H1 (cell line): ENCODE results near the gene LEKR1. TPM values are rescaled to one million over a fixed set of nuclear protein-coding genes. Genes with fewer than 3 reads are reported as not detected.

Experiments used
- CTCF ChIA-PET: fragments of 300-600 bp; sonication (Branson Sonifier 250); formaldehyde crosslinking; loops from one replicate; lab custom pipeline; 2021; ENCODE audit not compliant: partially characterized antibody; lab: Charles Lee
- POLR2A ChIA-PET: fragments of 300-600 bp; sonication (Branson Sonifier 250); formaldehyde crosslinking; loops from one replicate; lab custom pipeline; 2021; ENCODE audit warnings: inconsistent platforms; ENCODE audit not compliant: partially characterized antibody; lab: Charles Lee
- DNase-seq, 2 experiments: peaks; one replicate each; pipeline versions ENCODE4 v3.0.0 to v3.0.0-alpha.2; 2010 to 2022; ENCODE audit warnings: low spot score in 2 of 2, low read depth in 1 of 2, mixed read lengths in 1 of 2
- FAIRE-seq: peaks from 2 replicates; lab custom pipeline; 2011; peaks lifted over from hg19 to GRCh38; lab: Jason Lieb, UNC
- H2AFZ ChIP-seq: 2 replicates; pipeline ENCODE4 v1.8.1; 2012; ENCODE audit warnings: low read length, inconsistent platforms
- H2AK5ac ChIP-seq: 2 replicates; pipeline ENCODE4 v1.6.1; 2013; ENCODE audit warnings: low read depth, low read length
- H2BK120ac ChIP-seq: replicated peaks from 2 replicates; pipeline ENCODE3; 2013; ENCODE audit warnings: low read depth, low read length, inconsistent platforms
- H2BK12ac ChIP-seq: 2 replicates; pipeline ENCODE4 v1.6.1; 2013; ENCODE audit warnings: low read depth, low read length
- H2BK15ac ChIP-seq: 2 replicates; pipeline ENCODE4 v1.6.1; 2013; ENCODE audit warnings: low read length
- H2BK20ac ChIP-seq: 2 replicates; pipeline ENCODE4 v1.6.1; 2013; ENCODE audit warnings: low read length
- H2BK5ac ChIP-seq: 2 replicates; pipeline ENCODE4 v1.6.1; 2013; ENCODE audit warnings: low read depth, low read length
- H3K14ac ChIP-seq: 2 replicates; pipeline ENCODE4 v1.6.1; 2013; ENCODE audit warnings: inconsistent platforms; ENCODE audit not compliant: insufficient read length
- H3K18ac ChIP-seq: 2 replicates; pipeline ENCODE4 v1.6.1; 2013; ENCODE audit warnings: low read length; ENCODE audit errors: extremely low read depth
- H3K23ac ChIP-seq: 2 replicates; pipeline ENCODE4 v1.6.1; 2013; ENCODE audit warnings: inconsistent platforms; ENCODE audit not compliant: insufficient read length
- H3K23me2 ChIP-seq: 2 replicates; pipeline ENCODE4 v1.6.1; 2013; ENCODE audit warnings: low read depth, low read length
- H3K27ac ChIP-seq: 2 replicates; pipeline ENCODE4 v1.6.1; 2011; ENCODE audit warnings: low read depth, low read length, inconsistent platforms
- H3K27me3 ChIP-seq, 4 experiments: replicated peaks in 1 of 4; 1 replicate in 1 of 4; 2 replicates in 3 of 4; pipeline versions ENCODE4 v1.6.1 to v1.8.1; 2011 to 2013; ENCODE audit warnings: low read length in 3 of 4, mild to moderate bottlenecking in 3 of 4, inconsistent platforms in 2 of 4, mixed read lengths in 2 of 4, moderate library complexity in 1 of 4; ENCODE audit not compliant: control insufficient read depth in 3 of 4, insufficient read depth in 3 of 4; ENCODE audit errors: extremely low read depth in 1 of 4
- H3K36me3 ChIP-seq, 4 experiments: 2 replicates each; pipeline versions ENCODE4 v1.6.1 to v1.8.1; 2011 to 2013; ENCODE audit warnings: mild to moderate bottlenecking in 4 of 4, low read length in 3 of 4, moderate library complexity in 2 of 4, control low read depth in 1 of 4, inconsistent platforms in 1 of 4; ENCODE audit not compliant: insufficient read depth in 4 of 4, control insufficient read depth in 2 of 4
- H3K4ac ChIP-seq: replicated peaks from 2 replicates; pipeline ENCODE3; 2013; ENCODE audit warnings: low read length, low read depth, mixed read lengths, inconsistent platforms; ENCODE audit not compliant: insufficient read length
- H3K4me1 ChIP-seq, 4 experiments: replicated peaks in 1 of 4; 1 replicate in 1 of 4; 2 replicates in 3 of 4; pipeline versions ENCODE4 v1.6.1 to v1.8.1; 2011 to 2013; ENCODE audit warnings: low read length in 3 of 4, inconsistent platforms in 2 of 4, mixed read lengths in 1 of 4; ENCODE audit not compliant: insufficient read depth in 4 of 4, control insufficient read depth in 3 of 4
- H3K4me2 ChIP-seq, 2 experiments: 2 replicates each; pipeline versions ENCODE4 v1.6.1 to v1.8.1; 2011 to 2013; ENCODE audit warnings: low read depth in 2 of 2, low read length in 2 of 2, control low read depth in 1 of 2, inconsistent platforms in 1 of 2, mild to moderate bottlenecking in 1 of 2; ENCODE audit not compliant: insufficient read depth in 1 of 2
- H3K4me3 ChIP-seq, 4 experiments: fragments of 200-600, 300-600 bp in 1 of 4; sonication (generic), shearing (Covaris generic), sonication (Bioruptor Twin) in 1 of 4; 2 replicates each; pipeline versions ENCODE4 v1.5.1 to v1.8.1; 2011 to 2016; ENCODE audit warnings: low read length in 4 of 4, low read depth in 3 of 4, control low read depth in 2 of 4, inconsistent platforms in 2 of 4, mild to moderate bottlenecking in 2 of 4, mixed read lengths in 1 of 4, moderate library complexity in 1 of 4; ENCODE audit not compliant: insufficient read depth in 2 of 4; ENCODE audit errors: extremely low read depth in 1 of 4
- H3K56ac ChIP-seq: replicated peaks from 2 replicates; pipeline ENCODE3; 2013; ENCODE audit warnings: low read depth, mild to moderate bottlenecking, mixed read lengths, low read length, inconsistent platforms; ENCODE audit not compliant: insufficient read length
- H3K79me1 ChIP-seq: 2 replicates; pipeline ENCODE4 v1.6.1; 2013; ENCODE audit warnings: low read depth, low read length, control low read depth
- H3K79me2 ChIP-seq, 2 experiments: 2 replicates each; pipeline versions ENCODE4 v1.6.1 to v1.8.1; 2012 to 2013; ENCODE audit warnings: low read length in 2 of 2, mild to moderate bottlenecking in 2 of 2, inconsistent platforms in 1 of 2; ENCODE audit not compliant: insufficient read depth in 2 of 2, control insufficient read depth in 1 of 2
- H3K9ac ChIP-seq, 4 experiments: replicated peaks in 1 of 4; 1 replicate in 1 of 4; 2 replicates in 3 of 4; pipeline versions ENCODE4 v1.6.1 to v1.8.1; 2011 to 2013; ENCODE audit warnings: low read depth in 3 of 4, low read length in 3 of 4, control low read depth in 2 of 4, mild to moderate bottlenecking in 2 of 4, moderate library complexity in 2 of 4, inconsistent platforms in 1 of 4; ENCODE audit errors: extremely low read depth in 1 of 4
- H3K9me3 ChIP-seq, 2 experiments: 2 replicates each; pipeline versions ENCODE4 v1.6.1 to v1.8.1; 2012 to 2013; ENCODE audit warnings: mild to moderate bottlenecking in 2 of 2, moderate library complexity in 2 of 2, control low read depth in 1 of 2, inconsistent platforms in 1 of 2, low read depth in 1 of 2, low read length in 1 of 2, mixed read lengths in 1 of 2; ENCODE audit not compliant: insufficient read depth in 2 of 2
- H4K20me1 ChIP-seq, 2 experiments: replicated peaks in 1 of 2; 2 replicates each; pipeline versions ENCODE3 to v1.8.1; 2011 to 2013; ENCODE audit warnings: inconsistent platforms in 2 of 2, low read length in 2 of 2, mild to moderate bottlenecking in 1 of 2; ENCODE audit not compliant: insufficient read depth in 2 of 2, control insufficient read depth in 1 of 2
- H4K5ac ChIP-seq: 2 replicates; pipeline ENCODE4 v1.6.1; 2013; ENCODE audit warnings: low read length, low read depth, mixed read lengths, inconsistent platforms; ENCODE audit not compliant: insufficient read length
- H4K8ac ChIP-seq: 2 replicates; pipeline ENCODE4 v1.8.0; 2013; ENCODE audit warnings: mild to moderate bottlenecking, moderate library complexity, low read length, inconsistent platforms; ENCODE audit not compliant: insufficient read depth; ENCODE audit errors: extremely low read depth
- H4K91ac ChIP-seq: replicated peaks from 2 replicates; pipeline ENCODE3; 2013; ENCODE audit warnings: low read length, mixed read lengths, inconsistent platforms; ENCODE audit not compliant: insufficient read length
- BCL11A ChIP-seq, 2 experiments: IDR thresholded peaks; one replicate each; pipeline ENCODE4 v1.6.1; 2011; ENCODE audit warnings: low read depth in 2 of 2, low read length in 2 of 2, mild to moderate bottlenecking in 2 of 2
- KDM4A ChIP-seq: IDR thresholded peaks from one replicate; pipeline ENCODE4 v1.7.1; 2012; ENCODE audit warnings: low read depth, mild to moderate bottlenecking, moderate library complexity, low read length, inconsistent platforms; ENCODE audit not compliant: severe bottlenecking
- MAX ChIP-seq: IDR thresholded peaks from 2 replicates; pipeline ENCODE4 v1.6.1; 2012; ENCODE audit warnings: inconsistent platforms
- NANOG ChIP-seq: IDR thresholded peaks from 2 replicates; pipeline ENCODE4 v1.6.1; 2011; ENCODE audit warnings: low read length, low read depth, mild to moderate bottlenecking, inconsistent platforms; ENCODE audit not compliant: insufficient read depth, poor library complexity, severe bottlenecking
- POLR2A ChIP-seq, 2 experiments: IDR thresholded peaks; 1 replicate in 1 of 2; 2 replicates in 1 of 2; pipeline ENCODE4 v1.6.1; 2011; ENCODE audit warnings: low read depth in 2 of 2, low read length in 2 of 2, mild to moderate bottlenecking in 2 of 2; ENCODE audit errors: control extremely low read depth in 1 of 2
- RXRA ChIP-seq: IDR thresholded peaks from 2 replicates; pipeline ENCODE4 v1.6.1; 2011; ENCODE audit warnings: low read depth, mild to moderate bottlenecking, low read length, moderate library complexity; ENCODE audit not compliant: insufficient read depth
- SP4 ChIP-seq: IDR thresholded peaks from 2 replicates; pipeline ENCODE4 v1.6.1; 2012; ENCODE audit warnings: low read length, inconsistent platforms
- TAF7 ChIP-seq: optimal IDR thresholded peaks from 2 replicates; pipeline ENCODE3; 2011; ENCODE audit warnings: low read depth, mild to moderate bottlenecking, inconsistent platforms, low read length, moderate library complexity, borderline replicate concordance
- WGBS, 2 experiments: shearing (Covaris generic) in 1 of 2; methylation state at CpG; one replicate each; pipeline versions ENCODE4 v1.1.6 to v1.1.7; 2013 to 2015; ENCODE audit warnings: low lambda C conversion rate in 2 of 2, mixed read lengths in 2 of 2, inconsistent platforms in 1 of 2, low coverage in 1 of 2, missing lambda C conversion rate in 1 of 2; ENCODE audit not compliant: insufficient replicate concordance in 2 of 2, insufficient coverage in 1 of 2, insufficient read length in 1 of 2; ENCODE audit errors: extremely low coverage in 1 of 2, missing lambda C conversion rate in 1 of 2; 5-methylcytosine and 5-hydroxymethylcytosine counted together
- polyA plus RNA-seq, 7 experiments: library from polyadenylated mRNA; depleted of rRNA in 3 of 7; stranded (reverse) in 5 of 7; unstranded in 2 of 7; fragments of >200 nt in 5 of 7; fragments of 200-250 nt in 2 of 7; gene quantifications; 1 replicate in 5 of 7; 2 replicates in 1 of 7; 4 replicates in 1 of 7; pipeline versions ENCODE4 v1.2.1 to v1.2.3, GENCODE V29; 2011 to 2013; ENCODE audit warnings: missing spikeins in 2 of 7, mixed read lengths in 2 of 7
- total RNA-seq: library from RNA; stranded (reverse); fragmentation: NEBNext Ultra II Directional; extraction: Animal tissue kit (Norgen Biotek cat#: 25700); gene quantifications from 2 replicates; pipeline ENCODE4 v1.2.1, GENCODE V29; 2021
- TF ChIP-seq, protein P1 (sequence below): IDR thresholded peaks from 2 replicates; pipeline ENCODE4 v1.6.1; 2012; ENCODE audit warnings: inconsistent platforms
- TF ChIP-seq, protein P2 (sequence below): IDR thresholded peaks from 2 replicates; pipeline ENCODE4 v1.6.1; 2012; ENCODE audit warnings: low read length, inconsistent platforms

LEKR1 gene
- total and polyA plus RNA-seq, 2 of the 8 experiments (the other 6 are each of a cell fraction or from before 2014, with no cell fraction given), result 0.08 TPM; not detected in 1

DNA sequence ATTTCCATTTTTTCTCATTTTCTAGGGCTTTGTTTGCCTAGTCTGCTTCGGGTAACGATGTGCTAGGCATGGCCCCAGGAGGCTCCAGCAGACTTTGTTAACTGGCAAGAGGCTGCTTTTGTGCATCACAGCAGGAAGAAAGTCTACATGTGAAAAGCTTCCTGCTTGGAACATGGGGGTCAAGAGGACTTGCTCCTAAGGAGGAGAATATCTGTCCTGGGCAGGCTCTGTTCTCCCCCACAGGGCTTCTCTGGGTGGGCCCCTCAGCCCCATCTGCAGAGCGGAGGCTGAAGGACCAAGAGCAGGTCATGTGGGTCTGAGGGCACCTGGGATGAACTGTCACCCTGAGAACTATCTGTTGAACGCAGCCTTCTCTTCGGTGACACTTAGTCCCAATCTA, 239.0 kb downstream of the LEKR1 start:
- DNase-seq (peak in 1 of 2 experiments; percentile 55), FAIRE-seq (peak; percentile 48)
- Histone ChIP-seq H3K27ac (no peak overlapping the region), H4K20me1 (no peaks in the 10 kb centered on the region), H3K14ac (no peak overlapping the region), H4K5ac (no peak overlapping the region), H3K4ac (no peak overlapping the region), H2AFZ (no peak overlapping the region), H2BK20ac (0 out of 2 replicates have a peak overlapping the region, but pooled peaks have one; percentile 48), H3K4me3 (peak overlapping the region in 2 of 4 experiments; percentile 3 to 9; a peak in 3 of 8 replicates), H3K4me2 (peak overlapping the region; percentile 11 to 60; a peak in 2 of 4 replicates), H2BK5ac (no peak overlapping the region), H3K18ac (0 out of 2 replicates have a peak overlapping the region, but pooled peaks have one; percentile 29), H2BK15ac (0 out of 2 replicates have a peak overlapping the region, but pooled peaks have one; percentile 97), H2AK5ac (peak overlapping the region; percentile 84; the same call in 1 of the 2 replicates), H4K8ac (no peak overlapping the region), H2BK12ac (peak overlapping the region; percentile 97; the same call in 1 of the 2 replicates), H3K56ac (no peak overlapping the region), H3K4me1 (peaks cover 5 to 15% (median 9%) of the 10 kb centered on the region in 4 experiments), H4K91ac (no peak overlapping the region), H3K9me3 (no peaks in the 10 kb centered on the region), H3K79me2 (no peaks in the 10 kb centered on the region), H3K27me3 (peaks cover 0 to 6% (median 3%) of the 10 kb centered on the region in 4 experiments; a peak in 3 of 7 replicates), H2BK120ac (no peak overlapping the region), H3K23ac (no peak overlapping the region), H3K79me1 (no peaks in the 10 kb centered on the region), H3K9ac (no peak overlapping the region), H3K36me3 (no peaks in the 10 kb centered on the region), H3K23me2 (no peaks in the 10 kb centered on the region)
- ChIA-PET CTCF (interaction anchor here (0.9 to 3.0 kb wide), 8 partner anchors 10 to 358 kb away, joined by 3 to 14 read pairs (median 6); no protein-coding TSS in a partner anchor), POLR2A (interaction anchor here (0.6 to 2.0 kb wide), 2 partner anchors 12 to 108 kb away, joined by 3 to 9 read pairs; no protein-coding TSS in a partner anchor)
- 48% methylated on average over 5 of the region's 5 CpGs; no CpG with 5 or more reads in 1 of the 2 experiments for WGBS, 2 experiments
- TF ChIP-seq BCL11A (IDR thresholded peaks at IDR 0.05; ENCODE audit: low read depth in 2 of 2, low read length in 2 of 2) (peak in 1 of 2 experiments; percentile 32), MAX (peak; percentile 56), RXRA (0 out of 2 replicates have a peak, but pooled peaks have one; percentile 74), KDM4A (peak; percentile 25), POLR2A (IDR thresholded peaks at IDR 0.05; ENCODE audit: control extremely low read depth in 1 of 2, low read depth in 2 of 2, low read length in 2 of 2) (no peak), TAF7 (peak; percentile 27), NANOG (peak; percentile 50), SP4 (no peak)
- TF ChIP-seq, protein P1, sequence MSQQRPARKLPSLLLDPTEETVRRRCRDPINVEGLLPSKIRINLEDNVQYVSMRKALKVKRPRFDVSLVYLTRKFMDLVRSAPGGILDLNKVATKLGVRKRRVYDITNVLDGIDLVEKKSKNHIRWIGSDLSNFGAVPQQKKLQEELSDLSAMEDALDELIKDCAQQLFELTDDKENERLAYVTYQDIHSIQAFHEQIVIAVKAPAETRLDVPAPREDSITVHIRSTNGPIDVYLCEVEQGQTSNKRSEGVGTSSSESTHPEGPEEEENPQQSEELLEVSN, result peak; percentile 29; the same call in 1 of the 2 replicates
- TF ChIP-seq, protein P2, sequence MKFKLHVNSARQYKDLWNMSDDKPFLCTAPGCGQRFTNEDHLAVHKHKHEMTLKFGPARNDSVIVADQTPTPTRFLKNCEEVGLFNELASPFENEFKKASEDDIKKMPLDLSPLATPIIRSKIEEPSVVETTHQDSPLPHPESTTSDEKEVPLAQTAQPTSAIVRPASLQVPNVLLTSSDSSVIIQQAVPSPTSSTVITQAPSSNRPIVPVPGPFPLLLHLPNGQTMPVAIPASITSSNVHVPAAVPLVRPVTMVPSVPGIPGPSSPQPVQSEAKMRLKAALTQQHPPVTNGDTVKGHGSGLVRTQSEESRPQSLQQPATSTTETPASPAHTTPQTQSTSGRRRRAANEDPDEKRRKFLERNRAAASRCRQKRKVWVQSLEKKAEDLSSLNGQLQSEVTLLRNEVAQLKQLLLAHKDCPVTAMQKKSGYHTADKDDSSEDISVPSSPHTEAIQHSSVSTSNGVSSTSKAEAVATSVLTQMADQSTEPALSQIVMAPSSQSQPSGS, result no peak
